HPDE6-E6E7 (cell line): Measurements from ENCODE around the gene RPL6.
"Not testable (repeated sequence)": the region's sequence is repeated elsewhere in the genome, so short reads cannot be mapped to it uniquely, and the experiment has no call there.

ENCODE experiments used
- DNase-seq: peaks from one replicate; pipeline ENCODE4 v3.0.0; 2011; ENCODE audit warnings: missing footprints; ENCODE audit errors: extremely low spot score

Gene RPL6

DNA sequence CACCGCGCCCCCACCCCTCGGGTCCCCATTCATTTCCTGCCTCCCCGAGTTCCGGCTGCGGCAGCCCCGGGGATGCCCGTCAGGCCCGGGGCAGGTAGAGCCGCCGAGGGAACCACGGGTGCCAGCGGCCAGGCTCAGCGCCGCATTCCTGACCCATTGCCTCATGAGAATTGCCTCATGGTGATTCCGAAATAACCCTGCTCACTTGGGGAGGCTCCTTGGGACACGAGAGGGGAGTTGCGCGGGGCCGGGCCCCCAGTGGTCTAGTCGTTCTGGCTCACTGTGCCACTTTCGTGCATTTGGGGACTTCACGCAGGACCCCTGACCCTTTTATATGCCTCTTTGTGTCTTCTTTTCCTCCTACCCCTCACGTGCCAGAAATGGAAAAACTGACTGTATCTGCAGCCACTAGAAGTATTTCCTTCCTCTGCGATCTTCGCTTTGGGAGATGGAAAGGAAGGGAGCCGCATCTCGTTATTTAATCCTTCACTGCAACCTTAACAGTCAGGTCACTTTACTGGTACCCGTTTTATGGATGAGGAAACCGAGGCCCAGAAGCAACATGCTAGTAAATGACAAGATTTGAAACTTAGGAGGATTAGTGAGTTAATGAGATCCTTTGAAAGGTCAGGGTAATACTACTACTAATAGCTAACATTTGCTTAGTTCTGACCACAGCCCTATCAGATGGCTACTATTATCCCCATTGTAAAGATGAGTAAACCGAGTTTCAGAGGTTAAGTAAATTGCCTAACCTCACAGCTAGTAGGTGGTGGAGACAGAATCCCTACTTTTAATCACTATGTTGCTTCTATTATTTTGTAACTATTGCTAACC lies 10.1 kb upstream of the RPL6 start:
- DNase-seq: peak; percentile 85

- DNase-seq: peak; percentile 79
Observed at GRCh38 chr12:112418608-112419296, 9.3 kb upstream of the RPL6 start, which contains the start of gene PTPN11. Gene PTPN11, plus strand, starts transcription at chr12:112418947. Its CDS starts 165 bp downstream, at chr12:112419112.

GRCh38 chr12:112418273-112418607 lies 8.8 kb upstream of the RPL6 start:
- no peak for DNase-seq

- DNase-seq: not testable (repeated sequence)
Observed at GRCh38 chr12:112415457-112415856, 6.1 kb upstream of the RPL6 start.

GRCh38 chr12:112413855-112414625 lies 4.6 kb upstream of the RPL6 start:
- no peak for DNase-seq

DNA sequence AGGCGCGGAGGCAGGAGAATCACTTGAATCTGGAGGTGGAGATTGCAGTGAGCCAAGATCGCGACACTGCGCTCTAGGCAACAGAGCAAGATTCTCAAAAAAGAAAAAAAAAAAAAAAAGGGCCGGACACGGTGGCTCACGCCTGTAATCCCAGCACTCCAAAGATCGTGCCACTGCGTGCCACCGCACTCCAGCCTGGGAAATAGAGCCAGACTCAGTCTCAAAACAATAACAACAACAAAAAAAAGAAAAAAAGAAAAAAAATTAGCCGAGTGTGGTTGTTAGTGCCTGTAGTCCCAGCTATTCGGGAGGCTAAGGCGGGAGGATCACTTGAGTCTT lies 470 bp upstream of the RPL6 start:
- no peak for DNase-seq

GRCh38 chr12:112408621-112409020 lies 784 bp downstream of the RPL6 start:
- DNase-seq: no peak

GRCh38 chr12:112407683-112408082 lies 1.7 kb downstream of the RPL6 start:
- DNase-seq: not testable (repeated sequence)

DNA sequence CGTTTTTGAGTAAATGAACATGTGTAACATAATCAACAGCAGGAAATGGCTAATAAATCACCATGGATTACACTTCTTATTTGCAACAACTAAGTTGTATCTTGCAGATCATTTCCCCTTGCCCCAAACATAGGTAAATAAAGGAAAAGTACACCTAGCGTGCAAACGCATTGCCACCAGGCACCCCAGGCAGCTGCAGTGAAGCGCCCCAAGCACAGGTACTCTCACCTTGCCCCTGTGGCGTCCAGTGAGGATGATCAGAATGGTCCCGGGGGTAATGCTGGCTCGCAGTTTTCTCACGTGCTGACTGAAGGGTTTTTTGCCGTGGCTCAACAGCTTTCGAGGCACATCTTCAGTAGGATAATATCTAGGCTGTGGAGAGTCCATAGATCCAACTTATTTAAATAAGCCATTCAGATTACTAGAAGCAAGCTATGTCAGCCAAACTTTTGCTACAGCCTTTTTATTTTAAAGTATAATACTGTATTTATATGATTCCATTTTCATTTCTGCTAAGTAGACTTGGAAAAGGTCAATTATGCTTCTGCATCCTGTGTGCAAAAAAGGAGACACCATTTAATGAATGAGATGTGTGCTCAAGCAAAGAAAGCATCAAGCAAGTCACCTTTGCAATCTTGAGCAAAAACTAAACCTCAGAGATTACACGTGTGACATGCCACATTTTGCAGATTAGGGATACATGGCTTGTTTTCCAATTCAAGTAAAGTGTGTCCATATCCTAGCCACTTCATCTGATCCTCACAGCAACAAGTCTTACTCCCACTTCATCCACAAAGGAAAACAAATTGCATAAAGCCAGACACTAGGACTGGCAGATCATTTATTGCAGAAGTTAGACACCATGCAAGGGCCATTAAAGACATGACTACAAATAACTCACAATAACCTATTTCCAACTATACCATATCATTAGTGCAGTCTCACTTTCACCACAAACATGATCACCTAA lies 2.6 kb downstream of the RPL6 start:
- no peak for DNase-seq

DNA sequence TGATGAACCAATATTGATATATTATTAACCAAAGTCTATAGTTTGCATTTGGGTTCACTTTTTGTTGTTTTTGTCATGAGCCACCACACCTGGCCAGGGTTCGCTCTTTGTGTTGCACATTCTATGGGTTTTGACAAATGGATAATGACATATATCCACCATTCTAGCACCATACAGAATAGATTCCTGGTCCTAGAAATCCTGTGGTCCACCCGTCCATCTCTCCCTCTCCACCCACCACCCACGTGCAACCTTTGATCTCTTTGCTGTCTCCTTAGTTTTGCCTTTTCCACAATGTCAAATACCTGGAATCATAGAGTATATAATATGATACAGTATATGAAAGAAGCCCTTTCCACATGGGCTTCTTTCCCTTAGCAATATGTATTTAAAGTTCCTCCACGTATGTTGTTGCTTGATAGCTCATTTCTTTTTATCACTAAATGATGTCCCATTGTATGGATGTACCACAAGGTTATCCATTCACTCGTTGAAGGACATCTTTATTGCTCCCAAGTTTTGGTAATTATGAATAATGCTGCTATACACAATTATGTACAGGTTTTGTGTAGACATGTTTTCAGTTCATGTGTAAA lies 7.4 kb downstream of the RPL6 start:
- DNase-seq: no peak

DNA sequence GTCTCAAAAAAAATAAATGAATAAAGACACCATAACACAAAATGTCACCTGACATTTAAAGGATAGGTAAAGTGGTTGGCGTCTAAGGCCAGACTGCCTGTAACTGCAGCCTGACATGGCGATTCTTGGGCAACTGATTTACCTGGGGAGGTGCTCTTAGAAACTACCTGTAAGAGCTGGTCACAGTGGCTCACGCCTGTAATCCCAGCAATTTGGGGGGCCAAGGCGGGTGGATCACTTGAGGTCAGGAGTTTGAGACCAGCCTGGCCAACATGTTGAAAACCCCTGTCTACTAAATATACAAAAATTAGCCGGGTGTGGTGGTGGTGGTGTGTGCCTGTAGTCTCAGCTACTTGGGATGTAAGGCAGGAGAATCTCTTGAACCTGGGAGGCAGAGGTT lies 8.4 kb downstream of the RPL6 start:
- no peak for DNase-seq

DNA sequence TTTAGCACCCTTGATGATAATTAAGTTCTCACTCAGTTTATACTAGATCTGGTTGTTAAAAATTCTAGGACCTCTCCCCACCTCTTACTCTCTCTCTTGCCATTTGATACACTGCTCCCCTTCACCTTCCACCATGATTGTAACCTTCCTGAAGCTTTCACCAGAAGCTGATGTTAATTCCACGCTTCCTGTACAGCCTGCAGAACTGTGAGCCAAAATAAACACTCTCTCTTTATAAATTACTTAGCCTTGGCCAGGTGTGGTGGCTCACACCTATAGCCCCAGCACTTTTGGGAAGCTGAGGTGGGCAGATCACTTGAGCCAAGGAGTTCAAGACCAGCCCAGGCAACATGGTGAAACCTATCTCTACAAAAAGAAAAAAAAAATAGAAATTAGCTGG lies 16.1 kb downstream of the RPL6 start:
- no peak for DNase-seq

DNA sequence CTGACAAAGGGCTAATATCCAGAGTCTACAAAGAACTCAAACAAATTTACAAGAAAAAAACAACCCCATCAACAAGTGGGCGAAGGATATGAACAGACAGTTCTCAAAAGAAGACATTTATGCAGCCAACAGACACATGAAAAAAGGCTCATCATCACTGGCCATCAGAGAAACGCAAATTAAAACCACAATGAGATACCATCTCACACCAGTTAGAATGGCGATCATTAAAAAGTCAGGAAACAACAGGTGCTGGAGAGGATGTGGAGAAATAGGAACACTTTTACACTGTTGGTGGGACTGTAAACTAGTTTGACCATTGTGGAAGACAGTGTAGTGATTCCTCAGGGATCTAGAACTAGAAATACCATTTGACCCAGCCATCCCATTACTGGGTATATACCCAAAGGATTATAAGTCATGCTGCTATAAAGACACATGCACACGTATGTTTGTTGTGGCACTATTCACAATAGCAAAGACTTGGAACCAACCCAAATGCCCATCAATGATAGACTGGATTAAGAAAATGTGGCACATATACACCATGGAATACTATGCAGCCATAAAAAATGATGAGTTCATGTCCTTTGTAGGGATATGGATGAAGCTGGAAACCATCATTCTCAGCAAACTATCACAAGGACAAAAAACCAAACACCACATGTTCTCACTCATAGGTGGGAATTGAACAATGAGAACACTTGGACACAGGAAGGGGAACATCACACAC lies 19.3 kb downstream of the RPL6 start:
- not testable (repeated sequence) for DNase-seq

GRCh38 chr12:112389228-112389627 lies 20.2 kb downstream of the RPL6 start:
- no peak for DNase-seq

- no peak for DNase-seq
Observed at GRCh38 chr12:112386726-112387125, 22.7 kb downstream of the RPL6 start.

- no peak for DNase-seq
Observed at GRCh38 chr12:112382866-112383265, 26.5 kb downstream of the RPL6 start.

GRCh38 chr12:112381883-112382796 lies 27.3 kb downstream of the RPL6 start, which contains the start of gene HECTD4:
Gene HECTD4, minus strand, starts transcription at chr12:112382431. Its CDS starts 303 bp downstream, at chr12:112382128.
- DNase-seq: peak; percentile 91

DNA sequence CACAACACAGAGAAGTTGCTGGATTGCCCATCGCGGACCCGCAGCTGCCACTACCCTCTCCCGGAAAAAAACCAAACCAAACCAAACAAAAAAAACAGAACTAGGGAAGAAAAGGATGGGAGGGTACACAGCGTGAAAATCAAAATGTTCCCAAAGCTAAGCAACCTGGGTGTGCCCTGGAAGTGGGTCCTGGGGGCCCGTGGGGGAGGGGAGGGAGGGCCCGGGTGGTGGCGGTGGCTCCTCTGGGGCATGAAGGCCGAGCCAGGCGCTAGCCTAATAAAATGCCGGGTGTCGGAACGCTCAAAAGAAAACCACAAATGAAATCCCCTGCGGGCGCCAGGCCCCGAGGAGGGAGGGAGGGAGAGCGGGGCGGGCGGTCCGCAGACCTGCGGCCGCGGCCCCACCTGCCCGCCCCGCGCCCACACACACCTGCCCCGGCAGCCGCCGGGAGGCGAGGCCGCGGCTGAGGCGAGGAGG lies 28.0 kb downstream of the RPL6 start:
- peak; percentile 9 for DNase-seq
